ENCODE results near the gene PTPRD.

DNA sequence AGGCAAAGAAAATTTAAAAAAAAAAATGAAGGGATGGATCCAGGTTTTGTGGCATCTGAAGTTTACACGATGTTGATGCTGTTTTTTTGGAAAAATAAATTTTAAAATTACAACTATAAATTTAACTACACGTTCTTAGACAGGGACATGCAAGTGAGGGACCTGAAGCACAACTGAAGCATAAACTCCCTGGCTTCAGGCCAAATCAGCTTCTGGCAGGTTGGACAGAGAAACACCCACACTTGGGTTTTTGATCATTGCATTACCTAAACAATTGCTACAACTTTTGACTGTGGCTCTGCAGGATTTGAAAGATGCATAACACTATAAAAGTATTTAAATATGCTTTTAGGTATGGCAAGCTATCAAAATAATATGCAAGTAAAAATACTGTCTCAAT is 1494.9 kb downstream of the PTPRD start:
- TF ChIP-seq EZH2phosphoT487 (IDR thresholded peaks at IDR 0.05): no peak
- TF ChIP-seq, protein P1, sequence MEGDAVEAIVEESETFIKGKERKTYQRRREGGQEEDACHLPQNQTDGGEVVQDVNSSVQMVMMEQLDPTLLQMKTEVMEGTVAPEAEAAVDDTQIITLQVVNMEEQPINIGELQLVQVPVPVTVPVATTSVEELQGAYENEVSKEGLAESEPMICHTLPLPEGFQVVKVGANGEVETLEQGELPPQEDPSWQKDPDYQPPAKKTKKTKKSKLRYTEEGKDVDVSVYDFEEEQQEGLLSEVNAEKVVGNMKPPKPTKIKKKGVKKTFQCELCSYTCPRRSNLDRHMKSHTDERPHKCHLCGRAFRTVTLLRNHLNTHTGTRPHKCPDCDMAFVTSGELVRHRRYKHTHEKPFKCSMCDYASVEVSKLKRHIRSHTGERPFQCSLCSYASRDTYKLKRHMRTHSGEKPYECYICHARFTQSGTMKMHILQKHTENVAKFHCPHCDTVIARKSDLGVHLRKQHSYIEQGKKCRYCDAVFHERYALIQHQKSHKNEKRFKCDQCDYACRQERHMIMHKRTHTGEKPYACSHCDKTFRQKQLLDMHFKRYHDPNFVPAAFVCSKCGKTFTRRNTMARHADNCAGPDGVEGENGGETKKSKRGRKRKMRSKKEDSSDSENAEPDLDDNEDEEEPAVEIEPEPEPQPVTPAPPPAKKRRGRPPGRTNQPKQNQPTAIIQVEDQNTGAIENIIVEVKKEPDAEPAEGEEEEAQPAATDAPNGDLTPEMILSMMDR (IDR thresholded peaks at IDR 0.05): no peak

Measured in neural progenitor cell (in vitro differentiated cells).